ENCODE results near the gene CST9.

CST9 gene

GRCh38 chr20:23605867-23606651 is at the start of gene CST9:
CST9 (minus strand) TSS chr20:23605917; CDS start chr20:23605864, 53 bp downstream.
- no peak for DNase-seq

GRCh38 chr20:23654717-23655116 is 49.0 kb upstream of the CST9 start:
- DNase-seq: peak in 1 of 56 donors; percentile 23

GRCh38 chr20:23654000-23654399 is 48.3 kb upstream of the CST9 start:
- DNase-seq: no peak

- no peak for DNase-seq
Observed at GRCh38 chr20:23653400-23653938, 47.8 kb upstream of the CST9 start.

GRCh38 chr20:23652926-23653325 is 47.2 kb upstream of the CST9 start:
- no peak for DNase-seq

- DNase-seq: no peak
Observed at GRCh38 chr20:23652371-23652770, 46.7 kb upstream of the CST9 start.

- no peak for DNase-seq
Observed at GRCh38 chr20:23651117-23651516, 45.4 kb upstream of the CST9 start.

GRCh38 chr20:23649830-23650417 is 44.2 kb upstream of the CST9 start:
- DNase-seq: no peak

GRCh38 chr20:23649242-23649641 is 43.5 kb upstream of the CST9 start:
- DNase-seq: no peak

- DNase-seq: no peak
Observed at GRCh38 chr20:23647346-23647745, 41.6 kb upstream of the CST9 start.

GRCh38 chr20:23646106-23646873 is 40.6 kb upstream of the CST9 start:
- DNase-seq: no peak

GRCh38 chr20:23645575-23645974 is 39.9 kb upstream of the CST9 start:
- DNase-seq: no peak

- DNase-seq: no peak
Observed at GRCh38 chr20:23644164-23644563, 38.4 kb upstream of the CST9 start.

- DNase-seq: peak in 1 of 56 donors; percentile 18
Observed at GRCh38 chr20:23643659-23644058, 37.9 kb upstream of the CST9 start.

GRCh38 chr20:23641936-23642751 is 36.4 kb upstream of the CST9 start:
- DNase-seq: peak in 4 of 56 donors; percentile 13 to 32 (median 28)

GRCh38 chr20:23640671-23641667 is 35.3 kb upstream of the CST9 start:
- no peak for DNase-seq

- no peak for DNase-seq
Observed at GRCh38 chr20:23640018-23640601, 34.4 kb upstream of the CST9 start.

- DNase-seq: no peak
Observed at GRCh38 chr20:23639490-23639958, 33.8 kb upstream of the CST9 start.

- no peak for DNase-seq
Observed at GRCh38 chr20:23638309-23638708, 32.6 kb upstream of the CST9 start.
